Erythroblast (primary cell): ENCODE data around the gene MOB2.
"Not testable (repeated sequence)": the region's sequence is repeated elsewhere in the genome, so short reads cannot be mapped to it uniquely, and the experiment has no call there.

Source experiments
- DNase-seq, 2 experiments: peaks; one replicate each; lab custom pipeline; 2025; lab: John Stamatoyannopoulos, UW
- GATA1 ChIP-seq: IDR thresholded peaks from 2 replicates; pipeline ENCODE4 v1.6.1; 2011; ENCODE audit warnings: low read depth, mild to moderate bottlenecking, control low read depth, low read length, moderate library complexity
- POLR2A ChIP-seq: IDR thresholded peaks from 2 replicates; pipeline ENCODE4 v1.6.1; 2011; ENCODE audit warnings: mild to moderate bottlenecking, low read length

Gene MOB2

GRCh38 chr11:1514336-1515061 lies 27.9 kb upstream of the MOB2 start:
- TF ChIP-seq POLR2A (no peak), GATA1 (no peak)
- no peak for DNase-seq

GRCh38 chr11:1513326-1514296 lies 27.0 kb upstream of the MOB2 start:
- DNase-seq: no peak
- TF ChIP-seq GATA1: no peak
- TF ChIP-seq POLR2A: no peak

GRCh38 chr11:1512531-1513258 lies 26.1 kb upstream of the MOB2 start:
- peak; percentile 24 to 33 for DNase-seq

- no peak for DNase-seq
- no peak for TF ChIP-seq GATA1
- no peak for TF ChIP-seq POLR2A
These were observed 25.4 kb upstream of the MOB2 start for GRCh38 chr11:1511937-1512496.

- TF ChIP-seq POLR2A: no peak
- no peak for TF ChIP-seq GATA1
- no peak for DNase-seq
These were observed 24.3 kb upstream of the MOB2 start for GRCh38 chr11:1510928-1511327.

- DNase-seq: not testable (repeated sequence)
These were observed 23.8 kb upstream of the MOB2 start for GRCh38 chr11:1510351-1510750.

GRCh38 chr11:1509626-1510255 lies 23.2 kb upstream of the MOB2 start:
- no peak for TF ChIP-seq POLR2A
- TF ChIP-seq GATA1: no peak

GRCh38 chr11:1508986-1509385 lies 22.4 kb upstream of the MOB2 start:
- TF ChIP-seq GATA1: no peak
- TF ChIP-seq POLR2A: no peak
- no peak for DNase-seq

More at GRCh38 chr11:1509626-1510255, 23.2 kb upstream of the MOB2 start:
- no peak for DNase-seq

- DNase-seq: no peak
- no peak for TF ChIP-seq POLR2A
- no peak for TF ChIP-seq GATA1
These were observed 21.9 kb upstream of the MOB2 start for GRCh38 chr11:1508491-1508891.

- TF ChIP-seq GATA1 (no peak), POLR2A (no peak)
These were observed 21.0 kb upstream of the MOB2 start for GRCh38 chr11:1507381-1508140.

GRCh38 chr11:1506981-1507380 lies 20.4 kb upstream of the MOB2 start:
- TF ChIP-seq GATA1 (no peak), POLR2A (no peak)
- no peak for DNase-seq

More at GRCh38 chr11:1507381-1508140, 21.0 kb upstream of the MOB2 start:
- no peak for DNase-seq

GRCh38 chr11:1505480-1505879 lies 18.9 kb upstream of the MOB2 start:
- no peak for TF ChIP-seq GATA1
- no peak for TF ChIP-seq POLR2A
- no peak for DNase-seq
